Naive thymus-derived CD4-positive, alpha-beta T cell (primary cell): ENCODE results near the gene KLHL6. TPM values are rescaled to one million over a fixed set of nuclear protein-coding genes. Genes with fewer than 3 reads are reported as not detected.
A peak's percentile ranks its signal among the peaks of the same experiment; 100 is the strongest.

ENCODE experiments used
- ATAC-seq: fragments of 150-1000 bp; cut with Tn5 transposase; 2 replicates; pipeline ENCODE4 v1.10.0; 2021; ENCODE audit warnings: mild to moderate bottlenecking, moderate library complexity
- CTCF ChIA-PET: fragments of 350-600 bp; sonication (Branson Sonifier 250); formaldehyde crosslinking; loops from one replicate; lab custom pipeline; 2021; ENCODE audit warnings: antibody characterized with exemption; lab: Charles Lee
- POLR2A ChIA-PET: fragments of 350-600 bp; sonication (Branson Sonifier 250); formaldehyde crosslinking; loops from one replicate; lab custom pipeline; 2021; ENCODE audit warnings: antibody characterized with exemption, inconsistent platforms; lab: Charles Lee
- DNase-seq, 9 donors: peaks; one replicate each; pipeline versions ENCODE4 v3.0.0 to v3.0.0-alpha.2; 2020 to 2022; ENCODE audit warnings: mixed read lengths in 1 of 9
- H3K27ac ChIP-seq: one replicate; pipeline ENCODE4 v1.7.0; 2013; ENCODE audit warnings: mild to moderate bottlenecking, low read depth, low read length, moderate library complexity
- H3K27me3 ChIP-seq, 2 donors: one replicate each; pipeline ENCODE4 v1.7.0; 2013; ENCODE audit warnings: low read length in 2 of 2, mild to moderate bottlenecking in 2 of 2, moderate library complexity in 2 of 2; ENCODE audit not compliant: control insufficient read depth in 2 of 2, insufficient read depth in 2 of 2
- H3K36me3 ChIP-seq, 3 experiments: 1 replicate in 2 of 3; 2 replicates in 1 of 3; pipeline ENCODE4 v1.7.0; 2013; ENCODE audit warnings: low read length in 3 of 3, mild to moderate bottlenecking in 3 of 3, moderate library complexity in 1 of 3; ENCODE audit not compliant: insufficient read depth in 3 of 3, control insufficient read depth in 2 of 3
- H3K4me1 ChIP-seq, 2 donors: one replicate each; pipeline ENCODE4 v1.7.0; 2013; ENCODE audit warnings: low read length in 2 of 2, mild to moderate bottlenecking in 2 of 2, moderate library complexity in 1 of 2; ENCODE audit not compliant: control insufficient read depth in 2 of 2, insufficient read depth in 2 of 2
- H3K4me3 ChIP-seq: 2 replicates; pipeline ENCODE4 v1.7.0; 2013; ENCODE audit warnings: mild to moderate bottlenecking, low read length
- H3K9me3 ChIP-seq, 3 experiments: 1 replicate in 2 of 3; 2 replicates in 1 of 3; pipeline ENCODE4 v1.7.0; 2013; ENCODE audit warnings: low read length in 3 of 3; ENCODE audit not compliant: control insufficient read depth in 2 of 3
- H3K27ac Mint-ChIP-seq, 9 donors: one replicate each; pipeline ENCODE4 v1.8.0; 2020 to 2022; ENCODE audit warnings: mixed read lengths in 9 of 9, mild to moderate bottlenecking in 8 of 9, moderate library complexity in 5 of 9, inconsistent platforms in 2 of 9
- H3K27me3 Mint-ChIP-seq, 5 donors: one replicate each; pipeline ENCODE4 v1.8.0; 2021 to 2022; ENCODE audit warnings: mixed read lengths in 5 of 5, mild to moderate bottlenecking in 1 of 5
- H3K36me3 Mint-ChIP-seq, 5 donors: one replicate each; pipeline ENCODE4 v1.8.0; 2020 to 2022; ENCODE audit warnings: mixed read lengths in 5 of 5, mild to moderate bottlenecking in 3 of 5, inconsistent platforms in 1 of 5
- H3K4me1 Mint-ChIP-seq, 7 donors: one replicate each; pipeline ENCODE4 v1.8.0; 2020 to 2022; ENCODE audit warnings: mixed read lengths in 7 of 7, mild to moderate bottlenecking in 3 of 7, inconsistent platforms in 1 of 7
- H3K4me3 Mint-ChIP-seq, 10 donors: one replicate each; pipeline ENCODE4 v1.8.0; 2020 to 2022; ENCODE audit warnings: mild to moderate bottlenecking in 10 of 10, mixed read lengths in 10 of 10, moderate library complexity in 6 of 10, inconsistent platforms in 2 of 10
- H3K9me3 Mint-ChIP-seq, 11 donors: one replicate each; pipeline ENCODE4 v1.8.0; 2020 to 2022; ENCODE audit warnings: mixed read lengths in 11 of 11, mild to moderate bottlenecking in 4 of 11, inconsistent platforms in 1 of 11, moderate library complexity in 1 of 11
- intact Hi-C, 2 donors: fragments of 100-400 bp; cut with micrococcal nuclease; formaldehyde crosslinking; loops; one replicate each; pipeline ENCODE4 v1.15.1; 2023
- polyA plus RNA-seq, 2 donors: library from polyadenylated mRNA; unstranded; fragments of 300-500 nt; fragmentation: Illumina TruSeq; gene quantifications; one replicate each; pipeline ENCODE4 v1.2.3, GENCODE V29; 2021
- total RNA-seq, 6 experiments: library from RNA in 5 of 6; stranded (reverse) in 5 of 6; gene quantifications; 1 replicate in 5 of 6; 2 replicates in 1 of 6; pipeline ENCODE4 v1.2.3 and lab custom pipeline; 2021 to 2026

The KLHL6 gene
- total and polyA plus RNA-seq, 7 experiments from 2014 or later, result 25.8 to 72.9 (median 38.7) TPM

- Histone ChIP-seq H3K4me3 (no peak overlapping the region), H3K27me3 (no peaks in the 10 kb centered on the region), H3K27ac (no peak overlapping the region), H3K4me1 (peaks cover 7 to 15% of the 10 kb centered on the region in 2 donors), H3K36me3 (no peaks in the 10 kb centered on the region), H3K9me3 (no peaks in the 10 kb centered on the region)
- H3K27me3 Mint-ChIP-seq, result peaks cover 0 to 16% (median 0%) of the 10 kb centered on the region in 5 donors
- ATAC-seq, result no peak
- intact Hi-C loops, result no loop called here
- no peak for DNase-seq
- H3K4me1 Mint-ChIP-seq, result peaks cover 21 to 72% (median 56%) of the 10 kb centered on the region in 7 donors
- CTCF ChIA-PET, result interaction anchor here (0.9 kb wide), 1 partner anchor 9 kb away, joined by 3 read pairs; no protein-coding TSS in a partner anchor
- POLR2A ChIA-PET, result interaction anchor here (0.6 kb wide), 1 partner anchor 603 kb away, joined by 3 read pairs; no protein-coding TSS in a partner anchor
- peaks cover 0 to 7% (median 0%) of the 10 kb centered on the region in 5 donors for H3K36me3 Mint-ChIP-seq
- H3K27ac Mint-ChIP-seq, result peak overlapping the region in 1 of 9 donors; percentile 6
- peaks cover 0 to 4% (median 0%) of the 10 kb centered on the region in 11 donors for H3K9me3 Mint-ChIP-seq
- no peak overlapping the region for H3K4me3 Mint-ChIP-seq
Observed at GRCh38 chr3:183582161-183582560, 26.7 kb upstream of the KLHL6 start.

- H3K4me1 ChIP-seq, result peaks cover 2 to 9% of the 10 kb centered on the region in 2 donors
- intact Hi-C loops, result no loop called here
- Mint-ChIP-seq H3K27ac (peak overlapping the region in 3 of 9 donors; percentile 1 to 51 (median 36)), H3K4me3 (no peak overlapping the region), H3K27me3 (peaks cover 0 to 18% (median 0%) of the 10 kb centered on the region in 5 donors), H3K4me1 (peaks cover 19 to 72% (median 56%) of the 10 kb centered on the region in 7 donors), H3K9me3 (peaks cover 0 to 4% (median 0%) of the 10 kb centered on the region in 11 donors), H3K36me3 (peaks cover 0 to 7% (median 0%) of the 10 kb centered on the region in 5 donors)
- no peak overlapping the region for H3K27ac ChIP-seq
- POLR2A ChIA-PET, result interaction anchor here (0.6 to 1.1 kb wide), 2 partner anchors 63 to 602 kb away, joined by 3 read pairs; no protein-coding TSS in a partner anchor
- DNase-seq (no peak), ATAC-seq (no peak)
- no peaks in the 10 kb centered on the region for H3K27me3 ChIP-seq
- CTCF ChIA-PET, result interaction anchor here (0.5 kb wide), 1 partner anchor 464 kb away, joined by 4 read pairs; no protein-coding TSS in a partner anchor
- no peaks in the 10 kb centered on the region for H3K36me3 ChIP-seq
- H3K4me3 ChIP-seq, result no peak overlapping the region
- H3K9me3 ChIP-seq, result no peaks in the 10 kb centered on the region
Observed at GRCh38 chr3:183581496-183582155, 26.1 kb upstream of the KLHL6 start.

- intact Hi-C loops, result no loop called here
- no peaks in the 10 kb centered on the region for H3K9me3 ChIP-seq
- H3K9me3 Mint-ChIP-seq, result peaks cover 0 to 4% (median 0%) of the 10 kb centered on the region in 11 donors
- ATAC-seq (no peak), DNase-seq (no peak)
- H3K27me3 ChIP-seq, result no peaks in the 10 kb centered on the region
- CTCF ChIA-PET, result interaction anchor here (0.6 to 0.7 kb wide), 2 partner anchors 19 to 52 kb away, joined by 3 to 7 read pairs; no protein-coding TSS in a partner anchor
- no peaks in the 10 kb centered on the region for H3K36me3 ChIP-seq
- no peak overlapping the region for H3K27ac ChIP-seq
- H3K4me3 ChIP-seq, result no peak overlapping the region
- peaks cover 0 to 1% (median 0%) of the 10 kb centered on the region in 5 donors for H3K36me3 Mint-ChIP-seq
- peak overlapping the region in 1 of 10 donors; percentile 8 for H3K4me3 Mint-ChIP-seq
- H3K27ac Mint-ChIP-seq, result peak overlapping the region in 2 of 9 donors; percentile 38 to 81
- POLR2A ChIA-PET, result interaction anchor here (1.1 kb wide), 1 partner anchor 65 kb away, joined by 3 read pairs; no protein-coding TSS in a partner anchor
- peaks cover 0 to 4% of the 10 kb centered on the region in 2 donors for H3K4me1 ChIP-seq
- H3K27me3 Mint-ChIP-seq, result peaks cover 0 to 22% (median 0%) of the 10 kb centered on the region in 5 donors
- H3K4me1 Mint-ChIP-seq, result peaks cover 18 to 66% (median 50%) of the 10 kb centered on the region in 7 donors
Observed at GRCh38 chr3:183579967-183580900, 24.7 kb upstream of the KLHL6 start.

- H3K27me3 ChIP-seq, result no peaks in the 10 kb centered on the region
- Mint-ChIP-seq H3K4me3 (peak overlapping the region in 5 of 10 donors; percentile 0 to 72 (median 13)), H3K9me3 (peaks cover 0 to 3% (median 0%) of the 10 kb centered on the region in 11 donors), H3K27me3 (peaks cover 0 to 22% (median 0%) of the 10 kb centered on the region in 5 donors), H3K27ac (peak overlapping the region in 5 of 9 donors; percentile 3 to 75 (median 7)), H3K36me3 (peaks cover 0 to 1% (median 0%) of the 10 kb centered on the region in 5 donors), H3K4me1 (peaks cover 14 to 46% (median 36%) of the 10 kb centered on the region in 7 donors)
- H3K36me3 ChIP-seq, result no peaks in the 10 kb centered on the region
- POLR2A ChIA-PET, result interaction anchor here (1.3 kb wide), 1 partner anchor 11 kb away, joined by 3 read pairs; no protein-coding TSS in a partner anchor
- intact Hi-C loops, result no loop called here
- peaks cover 0 to 4% of the 10 kb centered on the region in 2 donors for H3K4me1 ChIP-seq
- no peak for DNase-seq
- CTCF ChIA-PET, result interaction anchor here (1.1 kb wide), 1 partner anchor 14 kb away, joined by 3 read pairs; no protein-coding TSS in a partner anchor
- H3K27ac ChIP-seq, result no peak overlapping the region
- no peak for ATAC-seq
- no peaks in the 10 kb centered on the region for H3K9me3 ChIP-seq
- no peak overlapping the region for H3K4me3 ChIP-seq
Observed at GRCh38 chr3:183578179-183578578, 22.7 kb upstream of the KLHL6 start.

GRCh38 chr3:183577346-183577745, 21.8 kb upstream of the KLHL6 start:
- Mint-ChIP-seq H3K36me3 (peaks cover 0 to 1% (median 0%) of the 10 kb centered on the region in 5 donors), H3K27me3 (peaks cover 0 to 22% (median 0%) of the 10 kb centered on the region in 5 donors), H3K4me3 (no peak overlapping the region), H3K4me1 (peaks cover 14 to 40% (median 33%) of the 10 kb centered on the region in 7 donors), H3K27ac (no peak overlapping the region), H3K9me3 (peaks cover 0 to 3% (median 0%) of the 10 kb centered on the region in 11 donors)
- DNase-seq, result no peak
- Histone ChIP-seq H3K9me3 (no peaks in the 10 kb centered on the region), H3K4me3 (no peak overlapping the region), H3K27ac (no peak overlapping the region), H3K27me3 (no peaks in the 10 kb centered on the region), H3K4me1 (peaks cover 0 to 4% of the 10 kb centered on the region in 2 donors), H3K36me3 (no peaks in the 10 kb centered on the region)
- ATAC-seq, result no peak
- POLR2A ChIA-PET, result interaction anchor here (0.6 to 0.9 kb wide), 2 partner anchors 9 to 165 kb away, joined by 3 to 4 read pairs; no protein-coding TSS in a partner anchor
- CTCF ChIA-PET, result interaction anchor here (0.6 to 1.1 kb wide), 4 partner anchors 10 to 61 kb away, joined by 3 read pairs; no protein-coding TSS in a partner anchor
- intact Hi-C loops, result no loop called here
